ENCODE measurements around the gene ANXA5.

Gene ANXA5

GRCh38 chr4:121653986-121654385, 42.8 kb downstream of the ANXA5 start:
- Histone ChIP-seq H3K27me3 (replicated peaks; ENCODE audit: control insufficient read depth, insufficient read depth, low read length, poor library complexity, severe bottlenecking) (no peaks in the 10 kb centered on the region), H3K4me1 (ENCODE audit: control insufficient read depth, insufficient read depth, low read length, poor library complexity, severe bottlenecking) (no peaks in the 10 kb centered on the region), H3K27ac (ENCODE audit: insufficient read depth, low read length, poor library complexity, severe bottlenecking) (no peak overlapping the region), H3K36me3 (ENCODE audit: control insufficient read depth, insufficient read depth, low read length) (no peaks in the 10 kb centered on the region), H3K4me3 (ENCODE audit: insufficient read depth, low read depth, low read length, poor library complexity, severe bottlenecking) (no peak overlapping the region), H3K9me3 (ENCODE audit: control insufficient read depth, low read length) (no peaks in the 10 kb centered on the region)
- DNase-seq: no peak

- Histone ChIP-seq H3K36me3 (ENCODE audit: control insufficient read depth, insufficient read depth, low read length) (no peaks in the 10 kb centered on the region), H3K4me3 (ENCODE audit: insufficient read depth, low read depth, low read length, poor library complexity, severe bottlenecking) (no peak overlapping the region), H3K27me3 (replicated peaks; ENCODE audit: control insufficient read depth, insufficient read depth, low read length, poor library complexity, severe bottlenecking) (no peaks in the 10 kb centered on the region), H3K4me1 (ENCODE audit: control insufficient read depth, insufficient read depth, low read length, poor library complexity, severe bottlenecking) (no peaks in the 10 kb centered on the region), H3K27ac (ENCODE audit: insufficient read depth, low read length, poor library complexity, severe bottlenecking) (no peak overlapping the region), H3K9me3 (ENCODE audit: control insufficient read depth, low read length) (no peaks in the 10 kb centered on the region)
- no peak for DNase-seq
These were observed 43.6 kb downstream of the ANXA5 start for GRCh38 chr4:121653214-121653613.

- no peaks in the 10 kb centered on the region for H3K27me3 ChIP-seq (replicated peaks; ENCODE audit: control insufficient read depth, insufficient read depth, low read length, poor library complexity, severe bottlenecking)
- no peak overlapping the region for H3K27ac ChIP-seq (ENCODE audit: insufficient read depth, low read length, poor library complexity, severe bottlenecking)
- no peak for DNase-seq
- H3K9me3 ChIP-seq (ENCODE audit: control insufficient read depth, low read length): no peaks in the 10 kb centered on the region
- no peaks in the 10 kb centered on the region for H3K36me3 ChIP-seq (ENCODE audit: control insufficient read depth, insufficient read depth, low read length)
- no peak overlapping the region for H3K4me3 ChIP-seq (ENCODE audit: insufficient read depth, low read depth, low read length, poor library complexity, severe bottlenecking)
- H3K4me1 ChIP-seq (ENCODE audit: control insufficient read depth, insufficient read depth, low read length, poor library complexity, severe bottlenecking): no peaks in the 10 kb centered on the region
These were observed 45.2 kb downstream of the ANXA5 start for GRCh38 chr4:121651597-121651996.

- Histone ChIP-seq H3K27ac (ENCODE audit: insufficient read depth, low read length, poor library complexity, severe bottlenecking) (no peak overlapping the region), H3K27me3 (replicated peaks; ENCODE audit: control insufficient read depth, insufficient read depth, low read length, poor library complexity, severe bottlenecking) (no peaks in the 10 kb centered on the region), H3K9me3 (ENCODE audit: control insufficient read depth, low read length) (no peaks in the 10 kb centered on the region), H3K4me3 (ENCODE audit: insufficient read depth, low read depth, low read length, poor library complexity, severe bottlenecking) (no peak overlapping the region), H3K4me1 (ENCODE audit: control insufficient read depth, insufficient read depth, low read length, poor library complexity, severe bottlenecking) (no peaks in the 10 kb centered on the region), H3K36me3 (ENCODE audit: control insufficient read depth, insufficient read depth, low read length) (no peaks in the 10 kb centered on the region)
- DNase-seq: no peak
These were observed 46.0 kb downstream of the ANXA5 start for GRCh38 chr4:121650741-121651140.

GRCh38 chr4:121648516-121648915, 48.3 kb downstream of the ANXA5 start:
- Histone ChIP-seq H3K4me3 (ENCODE audit: insufficient read depth, low read depth, low read length, poor library complexity, severe bottlenecking) (no peak overlapping the region), H3K27me3 (replicated peaks; ENCODE audit: control insufficient read depth, insufficient read depth, low read length, poor library complexity, severe bottlenecking) (no peaks in the 10 kb centered on the region), H3K4me1 (ENCODE audit: control insufficient read depth, insufficient read depth, low read length, poor library complexity, severe bottlenecking) (no peaks in the 10 kb centered on the region), H3K27ac (ENCODE audit: insufficient read depth, low read length, poor library complexity, severe bottlenecking) (no peak overlapping the region), H3K9me3 (ENCODE audit: control insufficient read depth, low read length) (no peaks in the 10 kb centered on the region), H3K36me3 (ENCODE audit: control insufficient read depth, insufficient read depth, low read length) (no peaks in the 10 kb centered on the region)
- DNase-seq: no peak

GRCh38 chr4:121642876-121643585, 53.7 kb downstream of the ANXA5 start:
- H3K4me1 ChIP-seq (ENCODE audit: control insufficient read depth, insufficient read depth, low read length, poor library complexity, severe bottlenecking): no peaks in the 10 kb centered on the region
- no peak overlapping the region for H3K27ac ChIP-seq (ENCODE audit: insufficient read depth, low read length, poor library complexity, severe bottlenecking)
- H3K36me3 ChIP-seq (ENCODE audit: control insufficient read depth, insufficient read depth, low read length): no peaks in the 10 kb centered on the region
- H3K27me3 ChIP-seq (replicated peaks; ENCODE audit: control insufficient read depth, insufficient read depth, low read length, poor library complexity, severe bottlenecking): no peaks in the 10 kb centered on the region
- H3K9me3 ChIP-seq (ENCODE audit: control insufficient read depth, low read length): no peaks in the 10 kb centered on the region
- no peak for DNase-seq
- H3K4me3 ChIP-seq (ENCODE audit: insufficient read depth, low read depth, low read length, poor library complexity, severe bottlenecking): no peak overlapping the region

- Histone ChIP-seq H3K27me3 (replicated peaks; ENCODE audit: control insufficient read depth, insufficient read depth, low read length, poor library complexity, severe bottlenecking) (no peaks in the 10 kb centered on the region), H3K36me3 (ENCODE audit: control insufficient read depth, insufficient read depth, low read length) (no peaks in the 10 kb centered on the region), H3K9me3 (ENCODE audit: control insufficient read depth, low read length) (no peaks in the 10 kb centered on the region), H3K4me3 (ENCODE audit: insufficient read depth, low read depth, low read length, poor library complexity, severe bottlenecking) (no peak overlapping the region), H3K4me1 (ENCODE audit: control insufficient read depth, insufficient read depth, low read length, poor library complexity, severe bottlenecking) (no peaks in the 10 kb centered on the region), H3K27ac (ENCODE audit: insufficient read depth, low read length, poor library complexity, severe bottlenecking) (no peak overlapping the region)
- no peak for DNase-seq
These were observed 54.5 kb downstream of the ANXA5 start for GRCh38 chr4:121642292-121642691.

- H3K4me1 ChIP-seq (ENCODE audit: control insufficient read depth, insufficient read depth, low read length, poor library complexity, severe bottlenecking): no peaks in the 10 kb centered on the region
- H3K27me3 ChIP-seq (replicated peaks; ENCODE audit: control insufficient read depth, insufficient read depth, low read length, poor library complexity, severe bottlenecking): no peaks in the 10 kb centered on the region
- H3K9me3 ChIP-seq (ENCODE audit: control insufficient read depth, low read length): no peaks in the 10 kb centered on the region
- H3K27ac ChIP-seq (ENCODE audit: insufficient read depth, low read length, poor library complexity, severe bottlenecking): no peak overlapping the region
- H3K36me3 ChIP-seq (ENCODE audit: control insufficient read depth, insufficient read depth, low read length): no peaks in the 10 kb centered on the region
- no peak overlapping the region for H3K4me3 ChIP-seq (ENCODE audit: insufficient read depth, low read depth, low read length, poor library complexity, severe bottlenecking)
- DNase-seq: no peak
These were observed 63.1 kb downstream of the ANXA5 start for GRCh38 chr4:121633653-121634052.

- Histone ChIP-seq H3K36me3 (ENCODE audit: control insufficient read depth, insufficient read depth, low read length) (no peaks in the 10 kb centered on the region), H3K9me3 (ENCODE audit: control insufficient read depth, low read length) (no peaks in the 10 kb centered on the region), H3K27ac (ENCODE audit: insufficient read depth, low read length, poor library complexity, severe bottlenecking) (no peak overlapping the region)
These were observed 64.1 kb downstream of the ANXA5 start for GRCh38 chr4:121632636-121633035.

More at GRCh38 chr4:121632636-121633035, 64.1 kb downstream of the ANXA5 start:
- no peak overlapping the region for H3K4me3 ChIP-seq (ENCODE audit: insufficient read depth, low read depth, low read length, poor library complexity, severe bottlenecking)
- DNase-seq: no peak
- H3K4me1 ChIP-seq (ENCODE audit: control insufficient read depth, insufficient read depth, low read length, poor library complexity, severe bottlenecking): no peaks in the 10 kb centered on the region
- no peaks in the 10 kb centered on the region for H3K27me3 ChIP-seq (replicated peaks; ENCODE audit: control insufficient read depth, insufficient read depth, low read length, poor library complexity, severe bottlenecking)

All from effector memory CD4-positive, alpha-beta T cell (primary cell).